ENCODE data around the gene CAMK2A.

Gene CAMK2A

DNA sequence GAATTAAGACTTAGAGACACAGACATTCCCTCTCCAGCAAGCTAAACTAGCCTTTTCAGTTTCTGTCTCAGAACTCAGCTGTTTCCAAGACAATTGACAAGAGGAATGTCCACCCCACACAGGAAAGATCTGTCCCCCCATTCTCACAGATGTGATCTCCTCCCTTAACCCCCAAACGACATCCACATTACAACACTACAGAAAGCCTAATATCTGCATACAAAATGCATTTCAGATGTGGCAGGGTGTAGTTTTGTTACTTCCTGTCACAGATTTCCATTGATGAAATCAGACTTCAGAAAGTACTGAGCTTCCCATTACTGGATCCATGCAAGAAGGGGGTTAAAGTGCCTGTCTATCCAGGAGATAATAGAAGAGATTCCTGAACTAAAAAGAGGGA lies 16.0 kb upstream of the CAMK2A start:
- Histone ChIP-seq H3K36me3 (no peaks in the 10 kb centered on the region), H3K4me3 (ENCODE audit: low read depth, low read length) (no peak overlapping the region), H3K9me3 (ENCODE audit: severe bottlenecking) (no peaks in the 10 kb centered on the region), H3K27me3 (ENCODE audit: insufficient read depth, low read depth, severe bottlenecking) (no peaks in the 10 kb centered on the region), H3K27ac (no peak overlapping the region)
- TF ChIP-seq, protein P1, sequence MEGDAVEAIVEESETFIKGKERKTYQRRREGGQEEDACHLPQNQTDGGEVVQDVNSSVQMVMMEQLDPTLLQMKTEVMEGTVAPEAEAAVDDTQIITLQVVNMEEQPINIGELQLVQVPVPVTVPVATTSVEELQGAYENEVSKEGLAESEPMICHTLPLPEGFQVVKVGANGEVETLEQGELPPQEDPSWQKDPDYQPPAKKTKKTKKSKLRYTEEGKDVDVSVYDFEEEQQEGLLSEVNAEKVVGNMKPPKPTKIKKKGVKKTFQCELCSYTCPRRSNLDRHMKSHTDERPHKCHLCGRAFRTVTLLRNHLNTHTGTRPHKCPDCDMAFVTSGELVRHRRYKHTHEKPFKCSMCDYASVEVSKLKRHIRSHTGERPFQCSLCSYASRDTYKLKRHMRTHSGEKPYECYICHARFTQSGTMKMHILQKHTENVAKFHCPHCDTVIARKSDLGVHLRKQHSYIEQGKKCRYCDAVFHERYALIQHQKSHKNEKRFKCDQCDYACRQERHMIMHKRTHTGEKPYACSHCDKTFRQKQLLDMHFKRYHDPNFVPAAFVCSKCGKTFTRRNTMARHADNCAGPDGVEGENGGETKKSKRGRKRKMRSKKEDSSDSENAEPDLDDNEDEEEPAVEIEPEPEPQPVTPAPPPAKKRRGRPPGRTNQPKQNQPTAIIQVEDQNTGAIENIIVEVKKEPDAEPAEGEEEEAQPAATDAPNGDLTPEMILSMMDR (IDR thresholded peaks at IDR 0.05; ENCODE audit: low read depth, low read length) = no peak
- DNase-seq = no peak

DNA sequence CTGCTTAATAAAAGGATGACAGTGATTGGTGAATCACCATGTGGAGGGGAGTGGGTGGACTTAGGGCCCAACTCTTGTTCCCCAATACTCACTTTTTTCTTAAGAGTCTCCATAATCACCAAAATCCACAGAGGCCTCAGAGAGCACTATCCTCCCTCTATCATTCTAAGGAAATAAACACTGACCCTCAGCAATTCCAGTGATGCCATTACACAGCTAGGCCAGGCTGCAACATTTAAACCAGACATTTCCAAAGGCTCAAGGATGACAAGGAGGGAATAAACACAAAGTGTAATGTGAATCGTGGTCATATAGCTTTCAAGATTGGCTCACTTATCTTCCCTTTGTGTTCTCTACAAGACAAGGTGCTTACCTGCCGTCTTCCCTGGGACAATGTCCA lies 15.5 kb upstream of the CAMK2A start:
- DNase-seq = no peak

DNA sequence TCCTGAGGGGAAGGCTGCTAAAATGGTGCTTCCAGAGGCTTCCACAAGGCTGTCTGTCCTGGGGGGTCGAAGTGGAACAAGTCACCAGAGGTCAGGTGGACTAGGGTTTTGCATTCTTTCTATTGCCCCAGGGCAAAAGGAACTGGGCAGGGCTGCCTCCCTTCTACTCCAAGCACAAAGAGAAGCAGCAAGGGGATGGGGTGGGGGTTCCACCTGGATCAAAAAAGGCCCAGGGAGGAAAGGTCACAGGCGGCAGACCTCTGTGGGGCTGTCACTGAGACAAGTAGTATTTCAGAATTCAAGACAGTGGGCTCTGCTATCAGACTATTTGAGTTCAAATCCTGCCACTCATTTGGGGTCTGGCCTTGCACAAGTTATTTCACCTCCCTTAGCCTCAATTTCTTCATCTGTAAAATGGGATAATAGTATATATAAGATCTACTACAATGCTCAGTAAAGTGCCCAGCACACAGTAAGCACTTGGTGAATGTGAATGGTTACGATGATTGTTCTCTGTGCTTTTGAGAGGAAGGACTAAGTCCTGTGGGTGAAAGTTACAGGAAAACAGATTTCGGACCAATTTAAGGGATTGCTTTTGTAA lies 15.0 kb upstream of the CAMK2A start:
- no peak overlapping the region for H3K4me3 ChIP-seq (ENCODE audit: low read depth, low read length)
- DNase-seq = no peak
- TF ChIP-seq, protein P1 (IDR thresholded peaks at IDR 0.05; ENCODE audit: low read depth, low read length) = no peak
- no peaks in the 10 kb centered on the region for H3K36me3 ChIP-seq
- H3K27me3 ChIP-seq (ENCODE audit: insufficient read depth, low read depth, severe bottlenecking) = no peaks in the 10 kb centered on the region
- no peaks in the 10 kb centered on the region for H3K9me3 ChIP-seq (ENCODE audit: severe bottlenecking)
- H3K27ac ChIP-seq = no peak overlapping the region

More for the DNA sequence above, 15.5 kb upstream of the CAMK2A start:
- no peaks in the 10 kb centered on the region for H3K36me3 ChIP-seq
- H3K27me3 ChIP-seq (ENCODE audit: insufficient read depth, low read depth, severe bottlenecking) = no peaks in the 10 kb centered on the region
- H3K9me3 ChIP-seq (ENCODE audit: severe bottlenecking) = no peaks in the 10 kb centered on the region
- H3K4me3 ChIP-seq (ENCODE audit: low read depth, low read length) = no peak overlapping the region
- TF ChIP-seq, protein P1 (IDR thresholded peaks at IDR 0.05; ENCODE audit: low read depth, low read length) = no peak
- no peak overlapping the region for H3K27ac ChIP-seq

DNA sequence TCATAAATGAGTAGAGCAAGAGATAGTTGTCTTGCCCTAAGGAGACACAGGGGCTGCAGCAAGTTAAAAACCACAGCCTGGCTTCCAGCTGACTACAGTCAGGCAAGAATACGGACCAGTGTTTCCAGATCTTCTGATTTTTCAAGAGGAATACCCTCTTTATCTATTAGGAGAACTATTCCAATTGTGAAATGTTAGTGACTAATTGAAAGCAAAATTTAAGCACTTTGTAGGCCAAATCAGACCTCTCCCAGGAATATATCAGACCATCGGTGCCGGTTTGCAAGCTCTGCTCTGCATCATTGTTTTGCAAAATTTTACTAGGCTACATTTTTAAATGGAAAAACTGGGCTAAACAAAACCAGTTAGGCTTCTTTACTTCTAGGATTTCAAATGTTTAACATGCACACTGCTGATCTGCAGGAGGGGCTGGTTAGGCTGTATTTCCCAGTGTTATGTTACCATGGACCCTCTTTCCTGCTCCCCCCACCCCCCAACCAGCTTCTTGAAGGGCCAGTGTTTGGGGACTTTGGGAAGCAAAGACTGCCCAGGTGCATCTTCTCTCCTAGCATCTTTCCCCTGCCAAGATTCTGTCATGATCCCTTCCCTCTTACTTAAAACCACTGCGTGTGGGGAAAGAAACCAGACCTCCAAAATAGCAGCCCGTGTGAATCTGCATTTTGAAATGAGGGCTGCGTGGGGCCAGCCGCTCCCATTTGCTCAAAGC lies 14.2 kb upstream of the CAMK2A start:
- no peak overlapping the region for H3K4me3 ChIP-seq (ENCODE audit: low read depth, low read length)
- no peaks in the 10 kb centered on the region for H3K9me3 ChIP-seq (ENCODE audit: severe bottlenecking)
- DNase-seq = no peak
- H3K36me3 ChIP-seq = no peaks in the 10 kb centered on the region
- H3K27me3 ChIP-seq (ENCODE audit: insufficient read depth, low read depth, severe bottlenecking) = no peaks in the 10 kb centered on the region
- TF ChIP-seq, protein P1 (IDR thresholded peaks at IDR 0.05; ENCODE audit: low read depth, low read length) = no peak
- no peak overlapping the region for H3K27ac ChIP-seq

DNA sequence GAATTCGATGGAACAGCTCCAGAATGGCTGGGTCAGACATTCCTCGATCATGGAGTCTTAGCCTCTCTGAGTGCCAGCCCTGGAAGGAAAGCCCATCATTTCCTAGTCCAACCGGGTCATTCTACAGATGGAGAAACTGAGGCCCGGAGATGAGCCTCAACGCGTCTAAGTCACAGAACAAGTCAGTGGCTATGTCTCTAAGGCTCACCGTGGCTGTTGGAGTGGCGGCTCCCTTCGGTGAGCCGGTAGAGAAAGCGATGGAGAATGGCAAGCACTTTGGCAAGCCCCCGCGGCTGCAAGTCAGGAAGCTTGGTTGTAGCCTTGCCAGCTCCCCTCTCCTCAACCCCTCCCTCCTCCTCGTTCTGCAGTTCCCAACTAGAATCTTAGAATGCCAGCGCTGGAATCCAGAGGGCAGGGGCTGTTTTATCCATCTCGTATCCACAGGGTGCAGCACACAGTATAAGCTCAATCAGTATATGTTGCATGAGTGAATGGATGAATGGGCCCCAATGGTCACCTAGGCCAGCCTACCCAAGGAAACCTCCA lies 13.6 kb upstream of the CAMK2A start:
- TF ChIP-seq, protein P1 (IDR thresholded peaks at IDR 0.05; ENCODE audit: low read depth, low read length) = no peak
- no peak for DNase-seq
- Histone ChIP-seq H3K4me3 (ENCODE audit: low read depth, low read length) (no peak overlapping the region), H3K27ac (no peak overlapping the region), H3K9me3 (ENCODE audit: severe bottlenecking) (no peaks in the 10 kb centered on the region), H3K36me3 (no peaks in the 10 kb centered on the region), H3K27me3 (ENCODE audit: insufficient read depth, low read depth, severe bottlenecking) (no peaks in the 10 kb centered on the region)

Measured in WERI-Rb-1 (cell line).